K562 (cell line): ENCODE results near the gene KCP. TPM values are rescaled to one million over a fixed set of nuclear protein-coding genes. Genes with fewer than 3 reads are reported as not detected.

Source experiments
- CTBP1 ChIP-seq: fragments of 450-650 bp; IDR thresholded peaks from 2 replicates; pipeline ENCODE4 v1.6.1; 2016; ENCODE audit warnings: borderline replicate concordance
- HINFP ChIP-seq: fragments of 450-650 bp; conservative IDR thresholded peaks from 2 replicates; pipeline ENCODE4 v1.6.1; 2016; ENCODE audit warnings: missing genetic modification characterization, low read depth, mild to moderate bottlenecking, control low read depth, missing compliant biosample characterization
- HOMEZ ChIP-seq: fragments of 250-450 bp; sonication (Bioruptor Pico); IDR thresholded peaks from 2 replicates; pipeline ENCODE4 v1.4.0; 2020; ENCODE audit warnings: mild to moderate bottlenecking, moderate library complexity
- HOXB6 ChIP-seq: fragments of 250-450 bp; sonication (Bioruptor Pico); IDR thresholded peaks from 2 replicates; pipeline ENCODE4 v1.5.1; 2022; ENCODE audit warnings: mild to moderate bottlenecking, borderline replicate concordance
- KDM2B ChIP-seq: fragments of 250-450 bp; sonication (Bioruptor Pico); IDR thresholded peaks from 2 replicates; pipeline ENCODE4 v1.8.0; 2021; ENCODE audit warnings: mild to moderate bottlenecking, moderate library complexity
- LARP7 ChIP-seq: fragments of 450-650 bp; IDR thresholded peaks from 2 replicates; pipeline ENCODE4 v1.6.1; 2016
- MITF ChIP-seq: IDR thresholded peaks from 2 replicates; pipeline ENCODE4 v1.6.1; 2014; ENCODE audit warnings: antibody characterized with exemption
- NCOA4 ChIP-seq: fragments of 450-650 bp; IDR thresholded peaks from 2 replicates; pipeline ENCODE4 v1.6.1; 2018; ENCODE audit warnings: mild to moderate bottlenecking; ENCODE audit not compliant: partially characterized antibody
- NONO ChIP-seq, 2 experiments: fragments of 200-400 bp in 1 of 2; fragments of 450-650 bp in 1 of 2; formaldehyde crosslinking in 1 of 2; IDR thresholded peaks; 2 replicates each; pipeline ENCODE4 v1.6.1; 2017; ENCODE audit warnings: low read depth in 2 of 2, mild to moderate bottlenecking in 2 of 2, moderate library complexity in 2 of 2, low read length in 1 of 2
- PCBP1 ChIP-seq: fragments of 200-400 bp; formaldehyde crosslinking; IDR thresholded peaks from 2 replicates; pipeline ENCODE4 v1.6.1; 2018; ENCODE audit warnings: mild to moderate bottlenecking, low read depth, low read length; ENCODE audit not compliant: poor library complexity, severe bottlenecking
- TRIM25 ChIP-seq: fragments of 450-650 bp; IDR thresholded peaks from 2 replicates; pipeline ENCODE4 v1.7.0; 2016; ENCODE audit warnings: borderline replicate concordance
- TSC22D4 ChIP-seq: fragments of 450-650 bp; IDR thresholded peaks from 2 replicates; pipeline ENCODE4 v1.6.1; 2016; ENCODE audit warnings: missing genetic modification characterization, missing biosample characterization, control low read depth
- ZBTB8A ChIP-seq: fragments of 450-650 bp; IDR thresholded peaks from 2 replicates; pipeline ENCODE4 v1.6.1; 2018; ENCODE audit warnings: mild to moderate bottlenecking, moderate library complexity; ENCODE audit not compliant: partially characterized antibody
- ZNF511 ChIP-seq: sonication (generic); formaldehyde crosslinking; IDR thresholded peaks from 2 replicates; pipeline ENCODE4 v1.8.0; 2022; ENCODE audit warnings: mild to moderate bottlenecking, missing genetic modification reagents
- polyA plus RNA-seq, 8 experiments: library from polyadenylated mRNA; depleted of rRNA in 4 of 8; stranded (reverse) in 5 of 8; unstranded in 3 of 8; fragments of >200 nt; fragmentation: Nextera tagmentation in 2 of 8; fragmentation: Illumina TruSeq in 1 of 8; extraction: Ambion mirVana in 2 of 8; extraction: Trizol in 1 of 8; gene quantifications; 2 replicates each; pipeline versions ENCODE4 v1.2.1 to v1.2.3, GENCODE V29; 2011 to 2014; ENCODE audit warnings: inconsistent platforms in 1 of 8, missing spikeins in 1 of 8
- total RNA-seq, 7 experiments: library from RNA; depleted of rRNA in 6 of 7; stranded (reverse); fragments of >200 nt in 6 of 7; fragmentation: Illumina TruSeq in 2 of 7; extraction: Trizol in 2 of 7; gene quantifications; 2 replicates each; pipeline versions ENCODE4 v1.2.1 to v1.2.3, GENCODE V29; 2011 to 2021; ENCODE audit warnings: low replicate concordance in 1 of 7

KCP gene
- total and polyA plus RNA-seq, 9 of the 15 experiments (the other 6 are each of a cell fraction or from before 2014, with no cell fraction given): 0.06 to 0.17 (median 0.12) TPM; not detected in 3

- TF ChIP-seq MITF: no peak
- no peak for TF ChIP-seq PCBP1
- no peak for TF ChIP-seq HINFP (tag)
- TF ChIP-seq LARP7: no peak
- peak; percentile 52; the same call in 1 of the 2 replicates for TF ChIP-seq ZNF511
- no peak for TF ChIP-seq KDM2B (CRISPR knock-in tag)
- 0 out of 2 replicates have a peak, but pooled peaks have one; percentile 62 for TF ChIP-seq CTBP1
- no peak for TF ChIP-seq HOMEZ (CRISPR knock-in tag)
- TF ChIP-seq TSC22D4 (tag): no peak
- no peak for TF ChIP-seq NCOA4
- TF ChIP-seq NONO (IDR thresholded peaks at IDR 0.05; ENCODE audit: low read depth in 2 of 2, low read length in 1 of 2): peak in 1 of 2 experiments; percentile 46; a peak in 1 of 4 replicates
- TF ChIP-seq ZBTB8A: no peak
- TF ChIP-seq TRIM25: no peak
- no peak for TF ChIP-seq HOXB6
Observed at GRCh38 chr7:128879939-128880746, 30.4 kb downstream of the KCP start (continued).
